NCI-H226 (cell line): ENCODE data around the gene PDLIM3.
"Not testable (repeated sequence)": the region's sequence is repeated elsewhere in the genome, so short reads cannot be mapped to it uniquely, and the experiment has no call there.

Experiments used
- DNase-seq: peaks from one replicate; pipeline ENCODE4 v3.0.0-alpha.2; 2015

Gene PDLIM3, protein sequence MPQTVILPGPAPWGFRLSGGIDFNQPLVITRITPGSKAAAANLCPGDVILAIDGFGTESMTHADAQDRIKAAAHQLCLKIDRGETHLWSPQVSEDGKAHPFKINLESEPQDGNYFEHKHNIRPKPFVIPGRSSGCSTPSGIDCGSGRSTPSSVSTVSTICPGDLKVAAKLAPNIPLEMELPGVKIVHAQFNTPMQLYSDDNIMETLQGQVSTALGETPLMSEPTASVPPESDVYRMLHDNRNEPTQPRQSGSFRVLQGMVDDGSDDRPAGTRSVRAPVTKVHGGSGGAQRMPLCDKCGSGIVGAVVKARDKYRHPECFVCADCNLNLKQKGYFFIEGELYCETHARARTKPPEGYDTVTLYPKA

DNA sequence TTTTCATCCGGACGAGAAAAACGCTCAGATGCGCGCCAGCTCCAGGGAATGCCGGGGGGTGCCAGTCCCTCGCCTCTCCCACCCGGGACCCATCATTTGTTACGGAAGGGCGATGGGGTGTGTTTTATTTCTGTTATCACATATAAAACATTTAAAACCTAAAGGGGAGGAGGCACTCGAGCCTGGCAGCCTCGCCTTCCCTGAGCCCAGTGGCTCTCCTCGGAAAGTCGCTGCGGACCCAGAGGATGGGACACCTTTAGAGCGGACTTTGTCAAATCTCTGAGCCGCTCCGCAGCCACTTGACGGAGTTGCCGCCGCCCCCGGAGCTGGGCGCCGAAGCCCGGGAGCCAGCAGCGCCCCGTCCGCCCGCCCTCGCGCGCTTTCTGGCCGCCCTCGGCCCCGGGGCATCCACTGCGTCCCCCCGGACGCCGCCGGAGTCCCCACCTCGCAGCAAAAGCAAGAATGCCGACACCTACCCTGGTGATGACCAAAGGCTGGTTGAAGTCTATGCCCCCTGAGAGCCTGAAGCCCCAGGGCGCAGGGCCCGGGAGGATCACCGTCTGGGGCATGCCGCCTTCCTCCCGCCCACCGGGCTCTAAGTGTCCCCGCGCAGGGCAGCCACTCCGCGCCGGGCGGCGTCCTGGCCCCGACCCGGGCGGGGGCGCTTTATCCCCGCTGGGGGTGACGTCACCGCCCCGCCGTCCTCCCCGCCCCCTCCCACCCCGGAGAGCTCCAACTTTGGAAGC, at the start of gene PDLIM3:
Gene PDLIM3, minus strand, starts transcription at position 642 of the 746 bp plus-strand sequence. Its CDS starts 73 bp downstream, at position 569.
- no peak for DNase-seq

DNA sequence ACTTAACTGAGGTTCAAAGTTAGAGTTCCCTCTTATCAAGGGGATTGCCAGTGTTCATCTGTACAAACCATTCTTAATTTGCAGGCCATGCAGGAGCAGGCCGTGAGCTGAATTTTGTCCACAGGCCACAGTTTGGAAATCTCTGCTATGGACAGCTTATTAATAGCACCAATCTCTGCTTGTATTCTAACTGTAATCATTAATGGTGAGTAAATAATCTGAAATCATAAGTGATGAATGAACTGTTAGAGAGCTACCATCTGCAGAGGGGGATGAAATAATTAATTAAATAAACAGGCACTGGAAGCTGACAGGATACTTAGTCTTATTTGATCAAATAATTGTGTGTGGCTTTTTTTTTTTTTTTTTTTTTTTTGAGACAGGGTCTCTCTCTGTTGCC, 48.5 kb upstream of the PDLIM3 start:
- no peak for DNase-seq

DNA sequence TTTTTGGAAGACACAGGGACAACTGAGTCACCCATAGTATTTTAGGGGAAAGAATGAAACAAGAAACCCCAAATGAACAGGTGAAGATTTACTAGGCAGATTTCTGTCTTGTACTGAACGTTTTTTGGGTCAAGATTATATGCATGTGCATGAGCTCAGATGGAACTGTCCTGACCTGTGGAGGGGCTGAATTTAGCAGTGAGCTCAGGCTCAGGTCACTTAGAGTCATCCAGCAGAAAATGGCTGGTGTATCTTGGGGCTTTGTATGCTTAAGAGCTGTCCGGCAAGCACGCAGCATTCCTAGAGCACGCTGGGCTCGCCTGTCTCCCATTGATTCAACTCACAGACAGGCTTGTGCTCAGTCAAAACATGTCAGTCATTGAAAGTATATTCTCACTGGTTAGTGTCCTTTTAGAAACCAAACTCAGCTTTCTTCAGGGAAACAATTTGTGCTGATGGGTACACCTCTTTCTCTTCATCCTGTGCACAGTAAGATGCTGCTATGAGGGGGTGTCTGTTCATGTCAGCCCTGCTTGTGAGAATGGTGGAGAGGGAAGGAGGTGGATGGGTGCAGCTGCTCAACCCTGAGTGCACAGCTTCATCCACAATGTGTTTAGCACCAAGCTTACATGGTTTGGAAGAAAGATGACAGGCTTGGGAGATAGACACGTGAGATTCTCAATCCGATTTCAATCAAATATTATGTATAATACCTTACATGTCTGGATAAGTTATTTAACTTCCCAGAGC, 47.5 kb upstream of the PDLIM3 start:
- DNase-seq = no peak

DNA sequence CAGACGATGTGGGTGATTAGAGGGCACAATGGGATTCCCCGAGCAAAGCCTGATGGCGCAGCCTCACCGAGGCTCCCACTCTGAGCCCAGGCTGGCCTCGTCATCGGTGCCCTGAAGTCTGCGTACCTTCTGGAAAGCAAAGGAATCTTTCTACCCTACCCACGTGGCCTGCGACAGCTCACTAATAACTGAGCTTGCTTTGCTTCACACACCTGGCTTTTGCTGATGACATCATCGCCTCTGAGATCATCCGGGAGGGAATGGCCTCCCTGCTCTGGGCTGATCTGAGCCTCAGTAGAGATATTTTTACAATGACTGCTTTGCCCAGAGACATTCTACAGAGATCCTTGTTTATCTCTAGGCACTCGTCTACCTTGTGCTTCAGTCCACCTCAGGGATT, 45.4 kb upstream of the PDLIM3 start:
- peak; percentile 26 for DNase-seq

DNA sequence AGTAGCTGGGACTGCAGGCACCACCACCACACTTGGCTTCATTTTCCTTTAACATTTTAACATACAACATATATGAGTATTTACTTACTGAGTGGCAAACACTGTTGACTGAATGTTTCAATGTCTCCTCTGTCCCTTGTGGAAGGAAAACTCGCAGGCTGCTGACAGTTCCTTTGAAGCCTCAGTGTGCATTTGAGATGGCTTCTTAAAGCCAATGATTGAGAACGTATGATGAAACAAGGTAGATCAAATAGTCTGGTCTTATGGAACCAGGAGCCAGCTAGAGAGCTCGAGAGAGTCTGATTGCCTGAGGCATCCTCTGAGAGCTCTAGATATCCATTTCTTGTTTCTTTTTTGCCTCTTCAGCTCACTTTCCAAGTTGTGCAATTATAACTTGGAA, 43.0 kb upstream of the PDLIM3 start:
- DNase-seq = no peak

DNA sequence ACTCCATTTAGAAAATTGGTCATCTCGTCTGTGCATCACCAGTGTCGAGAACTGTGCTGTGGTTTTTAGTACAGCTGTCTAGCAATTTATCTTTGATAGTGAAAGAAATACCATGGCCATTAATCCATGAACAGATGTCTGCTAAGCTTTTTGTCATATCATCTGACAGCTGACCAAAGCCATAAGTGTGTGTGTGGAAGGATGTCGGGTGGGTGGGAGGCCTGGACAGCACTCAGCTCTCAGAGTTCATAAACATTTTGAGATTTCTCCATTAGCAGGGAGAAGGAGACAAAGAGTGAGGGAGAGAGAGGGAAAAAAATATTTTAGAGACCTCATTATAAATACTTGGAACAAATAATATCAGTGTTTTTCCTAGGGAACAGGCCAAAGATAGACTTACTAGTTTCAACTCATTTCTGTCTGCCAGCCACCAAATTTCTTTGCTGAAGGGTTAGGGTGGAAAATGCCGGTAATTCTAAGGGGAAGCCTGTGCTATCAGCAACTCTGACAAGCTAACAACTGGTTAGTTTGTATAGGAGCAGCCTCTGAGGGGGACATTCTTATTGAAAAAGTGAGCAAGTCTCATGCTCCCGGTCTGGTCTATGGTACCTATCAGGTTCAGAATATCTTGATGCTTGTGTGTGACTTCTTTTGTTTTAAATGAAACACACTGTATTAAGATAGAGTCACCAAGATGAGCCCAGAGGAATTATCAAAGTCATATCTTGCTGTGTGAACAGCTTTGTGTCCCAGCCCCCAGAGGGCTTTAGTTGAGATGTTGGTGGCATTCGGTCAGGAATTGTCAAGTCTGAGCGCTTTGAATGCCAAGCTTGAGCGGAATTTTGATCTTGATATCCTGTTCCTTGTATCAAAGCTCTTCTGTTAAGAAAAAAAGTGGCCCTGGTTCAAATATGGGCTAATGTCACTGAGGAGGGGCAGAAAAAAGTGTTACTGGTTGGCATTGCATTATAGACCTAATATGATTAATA, 41.9 kb upstream of the PDLIM3 start:
- no peak for DNase-seq

DNA sequence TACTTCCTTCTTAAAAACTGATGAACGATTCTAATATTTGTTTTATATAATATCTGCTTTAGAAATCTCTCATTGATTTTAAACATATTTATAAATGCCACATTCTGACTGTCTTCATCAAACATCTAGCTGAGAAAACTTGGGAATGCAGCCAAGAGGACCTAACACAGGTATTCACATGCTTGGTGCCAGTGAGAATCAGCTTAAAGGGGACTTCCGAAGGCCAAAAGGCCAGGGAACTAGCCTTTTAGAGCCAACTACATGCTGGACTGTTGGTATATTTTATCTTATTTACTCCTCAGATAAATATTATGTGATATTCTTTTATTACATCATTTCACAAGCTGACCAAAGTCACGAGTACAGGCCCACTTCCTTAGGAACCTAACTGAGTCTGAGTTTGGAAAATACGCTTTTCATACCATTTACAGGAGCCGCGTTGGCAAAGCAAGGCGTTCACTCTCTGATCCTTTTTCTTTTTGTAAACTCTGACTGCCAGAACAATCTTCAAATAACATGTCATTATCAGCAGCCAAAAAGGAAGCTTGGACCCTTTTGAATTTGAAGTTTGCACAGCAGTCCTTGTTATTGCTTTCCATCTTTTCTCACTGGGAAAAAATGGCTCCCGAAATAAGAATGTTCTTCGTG, 41.1 kb upstream of the PDLIM3 start:
- no peak for DNase-seq

DNA sequence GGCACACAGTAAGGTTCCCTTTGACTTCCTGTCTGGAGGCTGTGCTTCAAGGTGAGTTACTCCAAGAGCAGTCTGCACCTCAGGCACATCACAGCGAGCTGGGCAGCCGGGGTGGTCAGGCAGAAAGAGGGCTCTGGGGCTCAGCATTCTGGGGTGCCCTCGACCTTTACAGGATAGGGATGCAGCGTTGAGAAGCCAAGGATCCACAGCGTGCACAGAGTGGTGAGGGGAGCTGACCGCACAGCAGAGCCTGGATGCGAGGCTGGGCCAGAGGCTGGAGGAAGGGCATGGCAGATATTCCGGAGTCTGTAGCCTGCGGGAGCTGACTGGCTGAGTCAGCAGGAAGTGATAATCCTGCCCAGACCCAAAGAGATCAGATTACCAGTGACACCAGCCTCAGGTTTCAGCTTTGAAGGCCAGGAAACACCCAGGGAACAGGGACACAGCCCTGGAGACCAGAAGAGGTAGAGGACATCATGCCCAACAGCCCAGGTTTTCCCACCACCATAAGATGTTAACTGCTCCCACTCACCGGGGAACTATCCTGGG, 38.4 kb upstream of the PDLIM3 start:
- DNase-seq = peak; percentile 65

DNA sequence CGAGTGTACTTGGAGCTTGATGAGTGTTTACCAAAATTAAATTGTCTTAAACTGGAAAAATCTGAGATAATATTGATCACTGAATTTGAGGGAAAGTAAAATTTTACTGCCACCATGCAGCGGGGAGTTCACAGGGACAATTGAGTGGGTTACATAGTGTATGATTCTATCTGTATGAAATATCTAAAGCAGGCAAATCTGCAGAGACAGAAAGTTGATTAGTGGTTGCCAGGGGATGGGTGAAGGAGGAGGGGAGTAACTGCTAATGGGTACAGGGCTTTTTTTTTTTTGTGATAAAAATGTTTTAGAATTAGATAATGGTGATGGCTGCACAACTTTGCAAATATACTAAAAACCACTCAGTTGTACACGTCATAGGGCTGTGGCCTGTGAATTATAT, 35.4 kb upstream of the PDLIM3 start:
- DNase-seq = no peak

DNA sequence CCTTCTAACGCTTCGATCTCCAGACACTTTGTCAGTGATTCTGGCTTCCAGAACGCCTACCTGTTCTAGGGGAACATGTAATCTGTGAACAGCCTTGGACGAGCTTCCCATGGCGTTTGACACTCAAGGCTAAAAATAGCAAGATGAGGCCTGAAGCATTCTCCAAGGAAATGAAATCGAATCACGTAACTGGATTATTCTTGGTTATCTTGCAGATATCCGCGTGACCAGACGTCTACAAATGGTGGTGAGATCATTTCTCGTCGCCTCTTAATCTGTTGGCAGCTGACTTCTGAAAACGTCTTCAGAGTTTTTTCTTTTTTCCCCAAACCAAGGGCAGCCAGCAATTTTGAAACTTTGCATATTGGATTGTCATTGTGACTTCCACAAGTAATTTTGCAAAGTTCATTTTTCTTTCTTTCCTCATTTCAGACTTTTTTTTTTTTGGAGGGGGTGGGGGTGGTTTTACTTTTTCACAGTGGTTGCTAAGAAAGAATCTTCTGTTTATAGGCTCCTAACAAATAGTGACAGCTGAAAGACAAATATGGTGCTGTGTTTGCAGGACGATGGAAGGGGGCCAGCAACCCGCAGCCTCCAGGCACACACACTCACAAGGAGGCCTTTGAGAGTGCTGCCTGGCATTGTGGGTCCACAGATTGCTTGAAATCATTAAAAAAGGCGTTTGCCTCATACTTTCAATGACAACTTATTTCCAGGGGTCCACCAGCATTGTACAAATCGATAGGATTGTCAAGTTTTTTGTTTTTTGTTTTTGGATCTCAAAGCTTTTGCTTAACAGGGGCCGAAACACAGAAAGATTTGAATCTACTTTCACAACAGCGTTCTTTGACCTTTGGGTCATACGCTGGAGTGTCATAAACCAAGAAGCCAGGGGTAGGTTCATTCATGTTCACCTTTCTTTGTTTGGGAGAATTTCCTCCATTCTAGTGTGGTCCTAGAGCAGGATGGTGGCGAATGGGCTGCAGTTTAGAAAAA, 32.4 kb upstream of the PDLIM3 start:
- no peak for DNase-seq

DNA sequence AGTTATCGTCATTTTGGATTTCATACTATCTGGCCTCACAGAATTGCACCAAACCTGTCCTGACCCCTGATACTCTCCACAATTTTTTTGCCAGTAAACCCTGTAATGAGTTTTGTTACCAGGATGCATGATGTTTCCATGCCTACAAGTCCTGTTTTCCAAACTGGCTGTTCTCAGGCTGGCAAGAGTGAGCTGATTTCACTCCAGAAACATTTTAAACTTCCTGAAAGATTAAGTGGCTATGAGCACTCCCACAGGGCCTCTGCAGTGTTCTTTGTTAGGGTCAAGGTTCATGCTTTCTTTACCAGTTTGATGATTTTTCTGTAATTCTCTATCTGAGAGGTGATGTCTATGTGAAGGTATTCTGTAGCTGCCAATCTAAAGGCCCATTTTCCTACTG, 31.7 kb upstream of the PDLIM3 start:
- peak; percentile 85 for DNase-seq

DNA sequence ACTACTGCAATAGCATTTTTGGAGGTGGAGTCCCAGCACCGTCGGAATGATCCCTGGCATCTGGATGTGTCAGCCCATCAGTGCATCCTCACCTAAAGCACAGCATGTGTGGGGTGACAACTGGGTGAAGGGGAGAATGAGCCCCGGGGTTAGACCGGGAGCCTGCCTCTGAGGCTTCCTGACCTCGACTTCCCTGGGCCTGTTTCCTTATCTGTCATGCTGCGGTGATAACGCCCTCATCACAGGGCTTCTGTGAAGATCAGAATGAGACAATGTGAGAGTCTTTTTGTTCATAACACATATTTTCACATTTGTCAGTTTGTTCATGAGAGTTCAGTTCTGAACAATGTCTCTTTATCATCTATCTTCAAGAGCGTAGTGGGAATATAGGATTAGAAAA, 31.1 kb upstream of the PDLIM3 start:
- peak; percentile 19 for DNase-seq

DNA sequence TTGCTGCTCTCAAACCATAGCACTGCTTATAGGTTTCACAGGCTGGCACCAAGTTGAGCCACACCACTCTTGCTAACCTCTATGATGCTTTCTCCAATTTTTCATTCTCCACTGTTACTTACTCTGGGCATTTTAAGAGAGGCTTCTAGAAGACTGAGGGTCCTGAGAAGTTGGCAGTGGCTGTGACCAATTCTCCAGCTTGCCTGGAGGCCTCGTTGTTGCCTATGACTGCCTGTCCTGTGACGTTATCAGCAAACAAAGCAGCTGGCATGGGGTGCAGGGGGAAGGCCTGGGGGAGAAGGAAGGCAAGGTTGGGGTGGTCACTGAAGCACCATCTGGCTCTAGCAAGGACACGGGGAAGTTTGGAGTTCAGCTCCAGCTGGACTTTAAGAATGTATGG, 30.4 kb upstream of the PDLIM3 start:
- DNase-seq = no peak

DNA sequence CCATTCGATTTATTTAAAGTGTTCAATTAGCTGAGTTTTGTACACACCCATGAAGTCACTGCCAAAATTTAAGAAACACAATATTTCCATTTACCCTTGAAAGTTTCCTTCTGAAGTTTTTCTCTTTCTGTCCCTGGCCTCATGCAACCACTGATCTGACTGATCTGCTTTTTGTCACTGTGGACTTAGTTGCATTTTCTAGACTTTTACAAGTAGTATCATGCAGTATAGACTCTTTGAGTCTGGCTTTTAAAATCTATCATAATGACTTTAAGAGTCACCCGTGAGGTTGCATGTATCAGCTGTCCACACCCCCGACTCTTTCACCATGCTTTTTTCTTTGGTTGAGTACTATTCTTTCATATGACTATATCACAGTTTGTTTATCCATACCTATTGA, 29.0 kb upstream of the PDLIM3 start:
- no peak for DNase-seq

DNA sequence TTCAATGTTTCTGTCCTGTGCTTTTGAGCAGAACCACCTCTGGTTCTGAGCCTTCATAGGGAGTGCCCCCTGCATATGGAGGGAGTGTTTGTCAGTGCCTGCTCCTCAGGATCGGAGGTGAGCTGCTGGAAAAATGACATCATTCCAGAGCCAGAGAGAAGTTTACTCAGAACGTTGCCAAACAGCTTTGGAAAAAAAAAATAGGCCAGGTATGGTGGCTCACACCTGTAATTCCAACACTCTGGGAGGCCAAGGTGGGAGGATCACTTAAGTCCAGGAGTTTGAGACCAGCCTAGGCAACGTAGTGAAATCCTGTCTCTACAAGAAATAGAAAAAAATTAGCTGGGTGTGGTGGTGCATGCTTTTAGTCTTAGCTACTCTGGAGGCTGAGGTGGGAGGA, 27.2 kb upstream of the PDLIM3 start:
- no peak for DNase-seq

DNA sequence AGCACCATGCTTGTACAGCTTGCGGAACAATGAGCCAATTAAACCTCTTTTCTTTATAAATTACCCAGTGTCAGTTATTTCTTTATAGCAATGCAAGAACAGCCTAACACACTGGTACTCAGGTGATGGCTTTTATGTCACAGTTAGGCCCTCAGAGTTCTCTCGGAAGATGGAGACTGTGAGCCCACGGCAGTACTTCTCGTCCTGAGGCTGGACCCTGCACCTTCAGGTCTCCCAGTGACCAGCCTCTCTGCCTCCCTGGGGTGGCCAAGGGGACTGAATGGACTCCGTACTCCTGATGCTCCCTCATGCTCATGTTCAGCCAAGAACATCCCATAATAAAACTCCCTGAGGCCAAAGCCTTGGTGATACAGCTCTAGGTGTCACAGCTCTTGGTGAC, 25.0 kb upstream of the PDLIM3 start:
- no peak for DNase-seq

DNA sequence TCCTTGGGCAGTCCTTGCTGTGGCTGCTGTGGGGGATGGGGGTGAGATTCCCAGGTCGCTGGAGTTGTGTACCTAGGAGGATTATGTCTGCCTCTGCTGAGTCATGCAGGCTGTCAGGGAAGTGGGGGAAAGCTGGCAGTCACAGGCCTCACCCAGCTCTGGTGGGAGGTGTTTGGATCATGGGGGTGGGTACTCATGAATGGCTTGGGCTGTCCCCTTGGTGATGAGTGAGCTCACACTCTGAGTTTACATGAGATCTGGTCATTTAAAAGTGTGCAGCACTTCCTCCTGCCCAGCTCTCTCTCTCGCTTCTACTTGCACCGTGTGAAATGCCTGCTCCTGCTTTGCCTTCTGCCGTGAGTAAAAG, 24.6 kb upstream of the PDLIM3 start:
- DNase-seq = peak; percentile 30

DNA sequence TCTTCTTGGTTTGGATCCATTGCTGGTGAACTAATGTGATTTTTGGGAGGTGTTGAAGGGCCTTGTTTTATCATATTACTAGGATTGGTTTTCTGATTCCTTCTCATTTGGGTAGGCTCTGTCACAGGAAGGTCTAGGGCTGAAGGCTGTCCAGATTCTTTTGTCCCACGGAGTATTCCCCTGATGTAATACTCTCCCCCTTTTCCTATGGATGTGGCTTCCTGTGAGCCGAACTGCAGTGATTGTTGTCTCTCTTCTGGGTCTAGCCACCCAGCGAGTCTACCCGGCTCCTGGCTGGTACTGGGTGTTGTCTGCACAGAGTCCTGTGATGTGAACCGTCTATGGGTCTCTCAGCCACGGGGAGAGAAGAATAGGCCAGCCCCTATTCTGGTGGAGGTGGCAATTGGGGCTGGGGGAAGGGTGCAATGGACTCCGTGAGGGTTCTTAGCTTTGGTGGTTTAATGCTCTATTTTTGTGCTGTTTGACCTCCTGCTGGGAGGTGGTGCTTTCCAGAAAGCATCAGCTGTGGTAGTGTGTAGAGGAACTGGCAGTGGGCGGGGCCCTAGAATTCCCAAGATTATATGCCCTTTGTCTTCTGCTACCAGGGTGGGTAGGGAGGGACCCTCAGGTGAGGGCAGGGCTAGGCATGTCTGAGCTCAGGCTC, 24.1 kb upstream of the PDLIM3 start:
- not testable (repeated sequence) for DNase-seq

DNA sequence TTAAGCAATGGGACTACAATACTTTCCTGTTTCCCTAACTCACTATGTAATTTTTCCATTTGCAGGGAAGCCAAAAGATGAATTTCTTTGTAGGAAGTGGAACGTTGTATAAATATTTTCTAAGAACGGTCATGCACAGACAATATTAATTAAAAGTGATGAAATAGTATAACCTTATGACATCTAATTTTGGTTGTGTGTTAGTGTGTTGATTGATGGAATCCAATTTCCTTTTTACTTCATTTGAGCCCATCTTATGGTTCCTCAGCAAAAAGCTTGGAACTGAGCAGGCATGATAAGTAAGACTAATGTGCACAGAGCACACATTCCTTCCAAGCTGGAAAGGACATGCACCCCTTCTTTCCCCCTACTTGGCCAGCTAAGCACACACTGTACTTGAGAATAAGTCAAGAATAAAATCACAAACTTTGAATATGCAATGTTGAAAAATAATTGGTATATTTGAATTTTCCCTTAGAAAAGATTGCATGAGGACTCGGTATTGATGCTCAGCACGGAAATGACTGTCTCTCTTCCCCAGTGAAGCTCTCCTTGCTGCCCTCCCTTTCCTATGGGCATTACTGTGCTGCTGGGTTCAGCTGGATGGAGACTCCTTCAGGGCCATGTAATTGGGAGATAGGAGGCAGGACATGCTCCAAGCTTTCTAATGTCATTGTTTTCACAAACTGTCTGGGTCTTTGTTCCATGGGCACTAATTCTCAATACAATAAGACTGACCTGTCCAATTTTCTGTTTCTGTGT, 19.2 kb upstream of the PDLIM3 start:
- no peak for DNase-seq
